H1 (cell line): Measurements from ENCODE around the gene PDZD4.

ENCODE experiments used
- BRCA1 ChIP-seq: IDR thresholded peaks from 2 replicates; pipeline ENCODE4 v1.6.1; 2012; ENCODE audit warnings: low read depth, low read length, improper control_type of control experiment
- CHD2 ChIP-seq: IDR thresholded peaks from 2 replicates; pipeline ENCODE4 v1.6.1; 2012; ENCODE audit warnings: low read length, improper control_type of control experiment
- EZH2 ChIP-seq: fragments of 200-600 bp; sonication (generic); IDR thresholded peaks from 2 replicates; pipeline ENCODE4 v1.7.1; 2012; ENCODE audit warnings: low read depth, mild to moderate bottlenecking, moderate library complexity, low read length, inconsistent platforms; ENCODE audit not compliant: severe bottlenecking
- KDM5A ChIP-seq: fragments of 200-600 bp; IDR thresholded peaks from 2 replicates; pipeline ENCODE4 v1.7.1; 2012; ENCODE audit warnings: mild to moderate bottlenecking, low read length, inconsistent platforms, mixed read lengths
- RAD21 ChIP-seq, 2 experiments: IDR thresholded peaks in 1 of 2; conservative IDR thresholded peaks in 1 of 2; 2 replicates each; pipeline ENCODE4 v1.6.1; 2011; ENCODE audit warnings: low read depth in 2 of 2, low read length in 2 of 2, improper control_type of control experiment in 1 of 2, inconsistent platforms in 1 of 2, mild to moderate bottlenecking in 1 of 2, moderate library complexity in 1 of 2
- SP1 ChIP-seq: IDR thresholded peaks from 2 replicates; pipeline ENCODE4 v1.6.1; 2011; ENCODE audit warnings: low read depth, low read length
- SP4 ChIP-seq: IDR thresholded peaks from 2 replicates; pipeline ENCODE4 v1.6.1; 2012; ENCODE audit warnings: low read length, inconsistent platforms
- SUZ12 ChIP-seq: fragments of 200-600 bp; sonication (generic); IDR thresholded peaks from 2 replicates; pipeline ENCODE4 v1.6.1; 2012; ENCODE audit warnings: mild to moderate bottlenecking, inconsistent platforms, low read length, moderate library complexity, mixed read lengths
- TAF1 ChIP-seq: IDR thresholded peaks from 2 replicates; pipeline ENCODE4 v1.6.1; 2011; ENCODE audit warnings: mild to moderate bottlenecking, low read depth, low read length
- TAF7 ChIP-seq: optimal IDR thresholded peaks from 2 replicates; pipeline ENCODE3; 2011; ENCODE audit warnings: low read depth, mild to moderate bottlenecking, inconsistent platforms, low read length, moderate library complexity, borderline replicate concordance
- ZNF274 ChIP-seq: IDR thresholded peaks from 2 replicates; pipeline ENCODE4 v1.7.0; 2012; ENCODE audit warnings: low read length, borderline replicate concordance; ENCODE audit errors: extremely low read depth
- TF ChIP-seq, protein P1 (sequence below): IDR thresholded peaks from 2 replicates; pipeline ENCODE4 v1.6.1; 2011; ENCODE audit warnings: low read depth, mild to moderate bottlenecking, low read length; ENCODE audit not compliant: insufficient read depth
- TF ChIP-seq, protein P2 (sequence below): IDR thresholded peaks from 2 replicates; pipeline ENCODE4 v1.6.1; 2012; ENCODE audit warnings: inconsistent platforms
- TF ChIP-seq, protein P3 (sequence below), 3 experiments: IDR thresholded peaks; 1 replicate in 2 of 3; 2 replicates in 1 of 3; pipeline versions ENCODE4 v1.5.1 to v1.6.1; 2011; ENCODE audit warnings: low read length in 3 of 3, mild to moderate bottlenecking in 3 of 3, inconsistent platforms in 2 of 3, low read depth in 1 of 3, moderate library complexity in 1 of 3; ENCODE audit not compliant: insufficient read depth in 1 of 3; ENCODE audit errors: control extremely low read depth in 1 of 3

GRCh38 chrX:153772316-153773217, 57.8 kb downstream of the PDZD4 start:
- TF ChIP-seq, protein P1, sequence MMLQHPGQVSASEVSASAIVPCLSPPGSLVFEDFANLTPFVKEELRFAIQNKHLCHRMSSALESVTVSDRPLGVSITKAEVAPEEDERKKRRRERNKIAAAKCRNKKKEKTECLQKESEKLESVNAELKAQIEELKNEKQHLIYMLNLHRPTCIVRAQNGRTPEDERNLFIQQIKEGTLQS: no peak
- TF ChIP-seq SUZ12 (no peak), TAF7 (no peak), SP4 (no peak), CHD2 (no peak), TAF1 (no peak), SP1 (no peak), KDM5A (no peak), ZNF274 (no peak), RAD21 (IDR thresholded peaks at IDR 0.05 in 1 of 2, conservative IDR thresholded peaks at IDR 0.05 in 1 of 2; ENCODE audit: low read depth in 2 of 2, low read length in 2 of 2) (no peak), BRCA1 (no peak), EZH2 (no peak)
- TF ChIP-seq, protein P2, sequence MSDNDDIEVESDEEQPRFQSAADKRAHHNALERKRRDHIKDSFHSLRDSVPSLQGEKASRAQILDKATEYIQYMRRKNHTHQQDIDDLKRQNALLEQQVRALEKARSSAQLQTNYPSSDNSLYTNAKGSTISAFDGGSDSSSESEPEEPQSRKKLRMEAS: no peak
- TF ChIP-seq, protein P3, sequence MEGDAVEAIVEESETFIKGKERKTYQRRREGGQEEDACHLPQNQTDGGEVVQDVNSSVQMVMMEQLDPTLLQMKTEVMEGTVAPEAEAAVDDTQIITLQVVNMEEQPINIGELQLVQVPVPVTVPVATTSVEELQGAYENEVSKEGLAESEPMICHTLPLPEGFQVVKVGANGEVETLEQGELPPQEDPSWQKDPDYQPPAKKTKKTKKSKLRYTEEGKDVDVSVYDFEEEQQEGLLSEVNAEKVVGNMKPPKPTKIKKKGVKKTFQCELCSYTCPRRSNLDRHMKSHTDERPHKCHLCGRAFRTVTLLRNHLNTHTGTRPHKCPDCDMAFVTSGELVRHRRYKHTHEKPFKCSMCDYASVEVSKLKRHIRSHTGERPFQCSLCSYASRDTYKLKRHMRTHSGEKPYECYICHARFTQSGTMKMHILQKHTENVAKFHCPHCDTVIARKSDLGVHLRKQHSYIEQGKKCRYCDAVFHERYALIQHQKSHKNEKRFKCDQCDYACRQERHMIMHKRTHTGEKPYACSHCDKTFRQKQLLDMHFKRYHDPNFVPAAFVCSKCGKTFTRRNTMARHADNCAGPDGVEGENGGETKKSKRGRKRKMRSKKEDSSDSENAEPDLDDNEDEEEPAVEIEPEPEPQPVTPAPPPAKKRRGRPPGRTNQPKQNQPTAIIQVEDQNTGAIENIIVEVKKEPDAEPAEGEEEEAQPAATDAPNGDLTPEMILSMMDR (IDR thresholded peaks at IDR 0.05; ENCODE audit: control extremely low read depth in 1 of 3, insufficient read depth in 1 of 3, low read depth in 1 of 3, low read length in 3 of 3): no peak
